GM20431 (cell line): ENCODE results near the gene RSPO4.

Experiments
- in situ Hi-C: fragments of 300-500 bp; cut with MseI, MboI; formaldehyde crosslinking; loops from one replicate; pipeline ENCODE4 v1.15.0; 2020; ENCODE audit warnings: low sequenced_read_pairs; ENCODE audit not compliant: unreplicated experiment

RSPO4 gene

GRCh38 chr20:913306-913849 is 88.7 kb downstream of the RSPO4 start:
- in situ Hi-C loops = no loop called here

DNA sequence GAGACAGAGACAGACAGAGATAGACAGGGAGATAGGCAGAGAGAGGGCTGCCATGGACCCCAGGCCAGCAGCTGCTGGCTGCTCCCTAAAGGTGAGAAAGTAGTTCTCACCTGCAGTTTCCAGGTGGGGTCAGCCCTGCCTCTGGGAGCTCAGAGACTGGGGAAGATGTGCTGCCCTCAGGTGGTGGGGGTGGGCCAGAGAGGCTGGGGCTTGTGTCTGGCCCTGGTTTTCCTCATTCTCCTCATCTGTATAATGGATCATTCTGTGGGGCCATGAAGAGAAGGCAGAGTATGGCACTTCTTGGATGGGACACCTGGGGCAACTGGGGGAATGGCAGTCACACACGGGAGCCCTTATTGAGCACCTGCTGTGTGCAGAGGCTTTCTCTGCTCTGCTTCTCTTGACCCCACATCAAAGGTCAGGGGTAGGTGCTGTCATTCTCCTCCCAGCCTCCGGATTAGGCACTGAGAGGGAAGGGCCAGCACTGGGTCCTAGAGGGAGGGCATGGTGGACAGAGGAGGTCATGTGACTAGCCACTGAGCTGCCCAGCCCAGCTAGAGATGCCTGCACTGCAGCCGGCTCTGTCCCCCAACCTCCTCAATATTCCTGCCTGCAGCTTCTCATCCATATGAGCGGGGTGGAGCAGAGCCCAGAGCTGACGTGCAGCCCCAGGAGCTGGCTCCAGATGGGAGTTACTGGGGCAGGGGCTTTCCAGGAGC is 90.1 kb downstream of the RSPO4 start:
- in situ Hi-C loops = no loop called here

GRCh38 chr20:910870-911770 is 91.0 kb downstream of the RSPO4 start:
- in situ Hi-C loops = no loop called here

DNA sequence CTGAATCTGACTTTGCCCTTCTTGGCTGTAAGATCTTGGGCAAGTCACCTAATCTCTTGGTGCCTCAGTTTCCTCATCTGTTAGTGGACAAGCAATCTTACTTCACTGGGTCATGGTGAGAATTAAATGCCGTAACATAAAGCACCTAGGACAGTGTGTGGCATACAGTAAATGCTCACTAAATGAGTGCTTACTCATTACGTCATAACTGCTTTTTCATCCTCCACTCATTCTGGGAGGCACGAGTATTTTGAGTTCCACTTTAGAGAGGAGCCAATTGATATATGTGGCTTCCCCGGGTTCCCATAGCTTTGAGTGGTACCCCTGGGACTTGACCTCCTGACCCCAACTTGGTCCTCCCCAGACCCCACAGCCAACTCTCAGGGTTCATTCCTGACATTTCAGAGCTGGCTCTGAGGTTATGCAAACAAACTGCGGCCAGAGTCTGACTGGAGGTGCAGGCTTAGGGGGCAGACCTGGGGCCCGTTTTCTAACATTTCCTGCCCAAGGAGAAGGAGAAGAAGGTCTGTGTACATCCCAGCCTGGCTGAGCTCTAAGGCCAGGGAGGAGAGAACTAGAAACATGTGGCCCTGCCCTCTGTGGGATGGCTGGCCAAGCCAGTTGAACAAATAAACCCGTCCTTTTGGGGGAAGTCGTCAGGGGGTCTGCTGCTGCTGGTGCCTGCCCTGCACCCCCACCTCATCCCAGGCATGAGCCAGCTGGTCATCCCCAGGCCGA is 91.8 kb downstream of the RSPO4 start:
- in situ Hi-C loops = no loop called here

GRCh38 chr20:909641-910040 is 92.5 kb downstream of the RSPO4 start:
- in situ Hi-C loops = no loop called here
